ENCODE results near the gene LIMS1. TPM values are rescaled to one million over a fixed set of nuclear protein-coding genes. Genes with fewer than 3 reads are reported as not detected.

LIMS1 gene
- polyA plus RNA-seq, 1 donor (not counting 4 experiments of a cell fraction or from before 2014, with no cell fraction given), result 62.5 TPM

- H2AFZ ChIP-seq (ENCODE audit: control insufficient read depth, low read length), result no peak overlapping the region
- no peak overlapping the region for H3K4me3 ChIP-seq (ENCODE audit: control insufficient read depth in 2 of 3, extremely low read depth in 1 of 3, insufficient read depth in 2 of 3, low read depth in 1 of 3, low read length in 3 of 3)
- H3K9me1 ChIP-seq (ENCODE audit: control insufficient read depth, extremely low read depth, insufficient read depth, low read length), result no peaks in the 10 kb centered on the region
- no peaks in the 10 kb centered on the region for H3K36me3 ChIP-seq (ENCODE audit: control insufficient read depth in 2 of 2, extremely low read depth in 1 of 2, insufficient read depth in 2 of 2, low read length in 2 of 2)
- DNase-seq (ENCODE audit: low read depth, low spot score) (no peak), FAIRE-seq (no peak)
- H3K9me3 ChIP-seq (ENCODE audit: control insufficient read depth, low read depth, low read length), result no peaks in the 10 kb centered on the region
- H3K79me2 ChIP-seq (ENCODE audit: control insufficient read depth, insufficient read depth, low read length), result peaks cover 66% of the 10 kb centered on the region
- peaks cover 3% of the 10 kb centered on the region for H4K20me1 ChIP-seq (ENCODE audit: control insufficient read depth, extremely low read depth, insufficient read depth, low read length)
- no peak overlapping the region for H3K4me2 ChIP-seq (ENCODE audit: control insufficient read depth, extremely low read depth, insufficient read depth, low read depth, low read length)
- no peak overlapping the region for H3K27ac ChIP-seq (ENCODE audit: control insufficient read depth, insufficient read depth, low read length)
- H3K4me1 ChIP-seq (ENCODE audit: control insufficient read depth, extremely low read depth, insufficient read depth, low read length), result peaks cover 23% of the 10 kb centered on the region
- dilution Hi-C loops (cut with MboI; ENCODE audit: extremely low pct_ligation_motif_present, low sequenced_read_pairs), result no loop called here
- H3K9ac ChIP-seq (ENCODE audit: control insufficient read depth, extremely low read depth, insufficient read depth, low read length), result no peak overlapping the region
- TF ChIP-seq, protein P1, sequence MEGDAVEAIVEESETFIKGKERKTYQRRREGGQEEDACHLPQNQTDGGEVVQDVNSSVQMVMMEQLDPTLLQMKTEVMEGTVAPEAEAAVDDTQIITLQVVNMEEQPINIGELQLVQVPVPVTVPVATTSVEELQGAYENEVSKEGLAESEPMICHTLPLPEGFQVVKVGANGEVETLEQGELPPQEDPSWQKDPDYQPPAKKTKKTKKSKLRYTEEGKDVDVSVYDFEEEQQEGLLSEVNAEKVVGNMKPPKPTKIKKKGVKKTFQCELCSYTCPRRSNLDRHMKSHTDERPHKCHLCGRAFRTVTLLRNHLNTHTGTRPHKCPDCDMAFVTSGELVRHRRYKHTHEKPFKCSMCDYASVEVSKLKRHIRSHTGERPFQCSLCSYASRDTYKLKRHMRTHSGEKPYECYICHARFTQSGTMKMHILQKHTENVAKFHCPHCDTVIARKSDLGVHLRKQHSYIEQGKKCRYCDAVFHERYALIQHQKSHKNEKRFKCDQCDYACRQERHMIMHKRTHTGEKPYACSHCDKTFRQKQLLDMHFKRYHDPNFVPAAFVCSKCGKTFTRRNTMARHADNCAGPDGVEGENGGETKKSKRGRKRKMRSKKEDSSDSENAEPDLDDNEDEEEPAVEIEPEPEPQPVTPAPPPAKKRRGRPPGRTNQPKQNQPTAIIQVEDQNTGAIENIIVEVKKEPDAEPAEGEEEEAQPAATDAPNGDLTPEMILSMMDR (optimal IDR thresholded peaks at IDR 0.05 in 1 of 3, IDR thresholded peaks at IDR 0.05 in 1 of 3, conservative IDR thresholded peaks at IDR 0.05 in 1 of 3; ENCODE audit: extremely low read depth in 1 of 3, insufficient read depth in 2 of 3, low read length in 3 of 3), result no peak
- TF ChIP-seq EZH2 (IDR thresholded peaks at IDR 0.05; ENCODE audit: low read length), result no peak
- no peaks in the 10 kb centered on the region for H3K27me3 ChIP-seq (ENCODE audit: control insufficient read depth, extremely low read depth, insufficient read depth, low read length)
Observed at GRCh38 chr2:108574332-108574731, 40.1 kb downstream of the LIMS1 start.

- TF ChIP-seq, protein P1 (optimal IDR thresholded peaks at IDR 0.05 in 1 of 3, IDR thresholded peaks at IDR 0.05 in 1 of 3, conservative IDR thresholded peaks at IDR 0.05 in 1 of 3; ENCODE audit: extremely low read depth in 1 of 3, insufficient read depth in 2 of 3, low read length in 3 of 3), result no peak
- no peak for TF ChIP-seq EZH2 (IDR thresholded peaks at IDR 0.05; ENCODE audit: low read length)
- H3K4me2 ChIP-seq (ENCODE audit: control insufficient read depth, extremely low read depth, insufficient read depth, low read depth, low read length), result peak overlapping the region; percentile 45
- no peaks in the 10 kb centered on the region for H3K36me3 ChIP-seq (ENCODE audit: control insufficient read depth in 2 of 2, extremely low read depth in 1 of 2, insufficient read depth in 2 of 2, low read length in 2 of 2)
- peaks cover 66% of the 10 kb centered on the region for H3K79me2 ChIP-seq (ENCODE audit: control insufficient read depth, insufficient read depth, low read length)
- peak overlapping the region; percentile 13 for H3K9ac ChIP-seq (ENCODE audit: control insufficient read depth, extremely low read depth, insufficient read depth, low read length)
- no peaks in the 10 kb centered on the region for H3K9me1 ChIP-seq (ENCODE audit: control insufficient read depth, extremely low read depth, insufficient read depth, low read length)
- DNase-seq (ENCODE audit: low read depth, low spot score) (no peak), FAIRE-seq (peak; percentile 26)
- H3K27ac ChIP-seq (ENCODE audit: control insufficient read depth, insufficient read depth, low read length), result peak overlapping the region; percentile 53
- H2AFZ ChIP-seq (ENCODE audit: control insufficient read depth, low read length), result no peak overlapping the region
- peaks cover 23% of the 10 kb centered on the region for H3K4me1 ChIP-seq (ENCODE audit: control insufficient read depth, extremely low read depth, insufficient read depth, low read length)
- H3K27me3 ChIP-seq (ENCODE audit: control insufficient read depth, extremely low read depth, insufficient read depth, low read length), result no peaks in the 10 kb centered on the region
- H3K4me3 ChIP-seq (ENCODE audit: control insufficient read depth in 2 of 3, extremely low read depth in 1 of 3, insufficient read depth in 2 of 3, low read depth in 1 of 3, low read length in 3 of 3), result no peak overlapping the region
- no peaks in the 10 kb centered on the region for H3K9me3 ChIP-seq (ENCODE audit: control insufficient read depth, low read depth, low read length)
- H4K20me1 ChIP-seq (ENCODE audit: control insufficient read depth, extremely low read depth, insufficient read depth, low read length), result peaks cover 3% of the 10 kb centered on the region
- dilution Hi-C loops (cut with MboI; ENCODE audit: extremely low pct_ligation_motif_present, low sequenced_read_pairs), result no loop called here
Observed at GRCh38 chr2:108575132-108575966, 41.1 kb downstream of the LIMS1 start.
